D721Med (cell line): ENCODE results near the gene NOP58.
"Not testable (repeated sequence)": the region's sequence is repeated elsewhere in the genome, so short reads cannot be mapped to it uniquely, and the experiment has no call there.

ENCODE experiments used
- DNase-seq: peaks from one replicate; pipeline ENCODE4 v3.0.0; 2011; ENCODE audit warnings: low spot score; ENCODE audit not compliant: insufficient read length
- FAIRE-seq: peaks from 2 replicates; lab custom pipeline; 2011; peaks lifted over from hg19 to GRCh38; lab: Jason Lieb, UNC
- CTCF ChIP-seq: IDR thresholded peaks from 2 replicates; pipeline ENCODE4 v1.5.1; 2012; ENCODE audit warnings: mild to moderate bottlenecking, control low read depth; ENCODE audit not compliant: insufficient read depth; ENCODE audit errors: missing control alignments

The NOP58 gene

DNA sequence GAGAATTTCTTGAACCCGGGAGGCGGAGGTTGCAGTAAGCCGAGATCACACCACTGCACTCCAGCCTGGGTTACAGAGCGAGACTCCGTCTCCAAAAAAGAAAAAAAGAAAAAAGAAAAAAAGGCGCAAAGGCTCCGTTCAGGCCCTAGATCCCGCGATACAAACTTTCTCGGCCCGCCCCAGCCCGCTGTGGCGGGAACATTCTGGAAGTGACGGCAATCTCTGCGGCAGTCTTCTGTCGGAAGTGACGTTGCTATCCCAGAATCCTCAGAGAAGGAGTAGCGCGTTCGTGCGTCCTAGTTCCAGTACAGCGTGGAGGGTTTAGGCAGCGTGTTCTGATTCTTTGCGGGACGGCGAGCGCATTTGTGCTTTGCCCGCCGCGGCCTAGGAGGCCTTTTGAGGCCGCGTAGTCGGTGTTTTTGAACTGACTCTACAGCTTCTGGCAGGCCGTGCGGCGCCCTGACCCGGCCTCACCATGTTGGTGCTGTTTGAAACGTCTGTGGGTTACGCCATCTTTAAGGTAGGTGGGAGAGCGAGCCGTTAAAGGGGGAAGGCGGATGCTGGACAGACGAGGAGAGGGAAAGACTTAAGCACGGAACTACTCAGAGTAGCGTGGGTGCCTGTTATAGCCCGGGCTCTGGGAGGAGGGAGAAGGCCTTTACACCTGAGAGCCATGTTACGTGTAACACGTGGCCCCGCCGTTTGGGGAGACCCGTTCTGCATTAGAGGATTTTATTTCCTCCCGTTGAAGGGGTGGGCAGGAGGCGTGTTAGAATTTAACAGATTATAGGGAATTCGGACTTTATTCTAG lies at the start of gene NOP58:
Gene NOP58, plus strand, starts transcription at position 297 of the 811 bp plus-strand sequence. Its CDS starts 179 bp downstream, at position 476.
- DNase-seq (peak; percentile 66), FAIRE-seq (no peak)
- no peak for TF ChIP-seq CTCF

GRCh38 chr2:202221873-202222272 lies 43.7 kb upstream of the NOP58 start:
- no peak for FAIRE-seq
- no peak for DNase-seq
- no peak for TF ChIP-seq CTCF

DNA sequence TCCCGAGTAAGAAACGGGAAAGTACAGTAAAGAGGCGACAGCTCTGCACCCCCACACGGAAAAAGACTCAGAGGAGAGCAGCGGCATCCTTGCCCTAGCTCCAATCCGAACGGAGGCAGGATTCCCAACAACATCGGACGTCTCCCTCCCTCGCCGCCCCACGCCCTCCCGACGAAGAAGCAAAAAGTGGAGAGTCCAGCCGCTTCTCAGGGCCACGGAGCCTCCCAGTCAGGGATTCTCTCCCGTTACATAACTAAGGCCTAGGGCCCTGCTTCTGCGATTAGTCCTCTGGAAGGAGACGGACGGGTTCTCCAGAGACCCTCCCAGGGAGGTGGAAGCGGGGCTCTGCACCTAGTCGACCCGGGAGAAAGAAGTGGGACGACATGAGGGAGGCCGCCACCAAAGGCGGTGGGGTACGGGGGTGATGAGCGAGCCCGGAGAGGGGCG lies 27.8 kb upstream of the NOP58 start:
- TF ChIP-seq CTCF: no peak
- no peak for FAIRE-seq
- no peak for DNase-seq

- DNase-seq (peak; percentile 89), FAIRE-seq (no peak)
- TF ChIP-seq CTCF: no peak
These were observed 27.0 kb upstream of the NOP58 start, which contains the start of gene SUMO1 for GRCh38 chr2:202238234-202239197. SUMO1 (minus strand) TSS chr2:202238597; CDS start chr2:202238451, 146 bp downstream.

DNA sequence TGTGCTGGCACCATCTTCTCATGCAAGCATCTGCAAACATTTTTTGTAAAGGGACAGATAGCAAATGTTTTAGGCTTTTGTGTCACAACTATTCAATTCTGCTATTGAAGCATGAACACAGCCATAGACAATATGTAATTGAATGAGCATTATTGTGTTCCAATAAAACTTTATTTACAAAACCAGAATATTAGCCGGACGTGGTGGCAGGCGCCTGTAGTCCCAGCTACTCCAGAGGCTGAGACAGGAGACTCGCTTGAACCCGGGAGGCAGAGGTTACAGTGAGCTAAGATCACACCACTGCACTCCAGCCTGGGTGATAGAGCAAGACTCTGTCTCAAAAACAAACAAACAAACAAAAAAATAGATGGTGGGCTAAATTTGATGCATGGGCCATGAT lies 17.9 kb upstream of the NOP58 start:
- not testable (repeated sequence) for FAIRE-seq

DNA sequence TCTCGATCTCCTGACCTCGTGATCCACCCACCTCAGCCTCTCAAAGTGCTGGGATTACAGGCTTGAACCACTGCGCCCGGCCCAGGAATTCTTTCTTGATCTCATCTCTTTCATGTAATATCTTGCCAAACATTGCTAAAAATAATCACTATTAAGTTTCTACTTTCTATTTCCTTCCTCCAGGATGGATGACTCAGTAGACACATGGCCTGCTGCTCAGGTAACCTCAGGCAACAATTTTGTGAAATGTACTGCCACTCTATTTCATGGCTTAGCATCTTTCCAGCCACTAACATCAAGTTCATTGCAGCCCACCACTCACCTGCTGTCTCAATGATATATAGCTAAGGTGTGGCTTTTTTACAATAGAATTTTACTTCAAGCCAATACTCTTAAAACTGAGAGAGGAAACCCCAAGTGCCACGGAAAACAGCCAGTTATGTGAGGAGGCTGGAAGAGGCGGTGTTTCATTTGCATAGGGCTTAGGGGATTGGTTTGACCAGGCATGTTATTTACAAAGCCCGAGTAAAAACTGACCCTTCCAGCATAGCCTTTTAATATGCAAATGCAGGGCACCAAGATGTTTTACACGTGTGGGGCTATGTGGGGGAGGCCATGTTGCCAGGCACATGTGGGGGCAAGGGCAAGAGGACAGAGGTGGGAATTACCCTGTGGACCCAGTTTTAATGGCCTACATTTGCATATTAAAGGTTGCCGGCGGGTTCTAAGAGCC lies 15.9 kb upstream of the NOP58 start:
- FAIRE-seq: no peak

More for the DNA sequence above, 17.9 kb upstream of the NOP58 start:
- not testable (repeated sequence) for DNase-seq

More for the DNA sequence above, 15.9 kb upstream of the NOP58 start:
- no peak for TF ChIP-seq CTCF
- no peak for DNase-seq
